GM10266 (cell line): Measurements from ENCODE around the gene FGFR2.

Source experiments
- DNase-seq: peaks from one replicate; pipeline ENCODE4 v3.0.0; 2012; ENCODE audit errors: extremely low spot score
- TF ChIP-seq, protein P1 (sequence below): IDR thresholded peaks from 2 replicates; pipeline ENCODE4 v1.5.1; 2012; ENCODE audit warnings: mild to moderate bottlenecking, low read depth; ENCODE audit not compliant: control insufficient read depth, insufficient read depth; ENCODE audit errors: missing control alignments

FGFR2 gene

DNA sequence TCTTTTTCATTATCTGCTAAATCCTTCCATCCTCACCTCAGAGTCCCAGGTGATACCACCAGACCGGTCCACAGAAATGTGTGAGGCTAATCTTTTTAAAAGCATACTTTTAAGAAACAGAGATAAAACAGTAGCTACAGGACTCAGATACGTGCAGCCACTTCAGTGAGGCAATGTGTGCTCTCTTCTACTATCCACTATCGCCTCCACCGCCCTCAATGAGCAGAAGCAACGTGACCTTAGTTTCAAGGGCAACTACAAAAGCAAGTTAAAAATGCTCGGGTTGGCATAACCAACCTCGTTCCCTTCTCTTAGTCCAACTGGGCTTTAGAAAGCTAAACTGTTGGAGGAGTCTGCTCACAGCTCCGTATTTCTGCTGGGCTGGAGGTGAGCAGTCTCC, 4.2 kb downstream of the FGFR2 start:
- no peak for DNase-seq
- TF ChIP-seq, protein P1, sequence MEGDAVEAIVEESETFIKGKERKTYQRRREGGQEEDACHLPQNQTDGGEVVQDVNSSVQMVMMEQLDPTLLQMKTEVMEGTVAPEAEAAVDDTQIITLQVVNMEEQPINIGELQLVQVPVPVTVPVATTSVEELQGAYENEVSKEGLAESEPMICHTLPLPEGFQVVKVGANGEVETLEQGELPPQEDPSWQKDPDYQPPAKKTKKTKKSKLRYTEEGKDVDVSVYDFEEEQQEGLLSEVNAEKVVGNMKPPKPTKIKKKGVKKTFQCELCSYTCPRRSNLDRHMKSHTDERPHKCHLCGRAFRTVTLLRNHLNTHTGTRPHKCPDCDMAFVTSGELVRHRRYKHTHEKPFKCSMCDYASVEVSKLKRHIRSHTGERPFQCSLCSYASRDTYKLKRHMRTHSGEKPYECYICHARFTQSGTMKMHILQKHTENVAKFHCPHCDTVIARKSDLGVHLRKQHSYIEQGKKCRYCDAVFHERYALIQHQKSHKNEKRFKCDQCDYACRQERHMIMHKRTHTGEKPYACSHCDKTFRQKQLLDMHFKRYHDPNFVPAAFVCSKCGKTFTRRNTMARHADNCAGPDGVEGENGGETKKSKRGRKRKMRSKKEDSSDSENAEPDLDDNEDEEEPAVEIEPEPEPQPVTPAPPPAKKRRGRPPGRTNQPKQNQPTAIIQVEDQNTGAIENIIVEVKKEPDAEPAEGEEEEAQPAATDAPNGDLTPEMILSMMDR = no peak

DNA sequence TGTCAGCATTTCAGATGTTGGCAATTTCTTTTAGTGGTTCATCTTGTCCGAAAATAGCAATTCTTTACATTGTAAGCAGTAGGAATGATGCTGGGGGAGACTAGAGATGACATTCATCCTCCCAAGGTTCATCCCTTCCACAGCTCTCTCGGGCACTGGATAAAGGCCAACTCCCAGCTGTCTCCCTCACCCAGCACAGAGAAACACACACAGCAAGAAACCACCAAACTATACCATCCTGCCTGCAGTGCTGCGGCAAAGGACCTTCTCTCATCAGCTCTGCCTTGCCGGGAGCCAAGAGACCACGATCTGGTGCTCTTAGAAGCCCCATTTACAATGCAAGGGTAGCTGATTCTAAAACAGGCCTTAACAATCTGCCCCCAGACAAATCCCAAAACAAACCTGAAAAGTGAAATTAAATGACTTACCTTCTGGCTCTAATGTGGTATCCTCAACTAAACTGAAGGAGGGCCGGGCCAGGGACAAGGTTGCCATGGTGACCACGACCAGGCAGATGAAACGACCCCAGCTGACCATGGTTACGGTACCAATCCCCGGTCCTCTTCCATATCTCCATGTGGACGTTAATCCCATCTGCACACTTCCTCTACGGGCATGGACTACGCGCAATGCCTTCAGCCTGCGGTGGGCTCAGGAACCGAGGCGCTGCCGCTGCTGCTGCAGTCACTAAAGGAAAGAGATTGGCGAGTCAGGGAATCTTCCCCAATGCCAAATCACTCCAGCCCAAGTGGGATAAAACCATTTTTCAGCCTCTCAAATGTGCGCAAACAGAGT, 4.8 kb downstream of the FGFR2 start:
- no peak for DNase-seq
- TF ChIP-seq, protein P1 = no peak

DNA sequence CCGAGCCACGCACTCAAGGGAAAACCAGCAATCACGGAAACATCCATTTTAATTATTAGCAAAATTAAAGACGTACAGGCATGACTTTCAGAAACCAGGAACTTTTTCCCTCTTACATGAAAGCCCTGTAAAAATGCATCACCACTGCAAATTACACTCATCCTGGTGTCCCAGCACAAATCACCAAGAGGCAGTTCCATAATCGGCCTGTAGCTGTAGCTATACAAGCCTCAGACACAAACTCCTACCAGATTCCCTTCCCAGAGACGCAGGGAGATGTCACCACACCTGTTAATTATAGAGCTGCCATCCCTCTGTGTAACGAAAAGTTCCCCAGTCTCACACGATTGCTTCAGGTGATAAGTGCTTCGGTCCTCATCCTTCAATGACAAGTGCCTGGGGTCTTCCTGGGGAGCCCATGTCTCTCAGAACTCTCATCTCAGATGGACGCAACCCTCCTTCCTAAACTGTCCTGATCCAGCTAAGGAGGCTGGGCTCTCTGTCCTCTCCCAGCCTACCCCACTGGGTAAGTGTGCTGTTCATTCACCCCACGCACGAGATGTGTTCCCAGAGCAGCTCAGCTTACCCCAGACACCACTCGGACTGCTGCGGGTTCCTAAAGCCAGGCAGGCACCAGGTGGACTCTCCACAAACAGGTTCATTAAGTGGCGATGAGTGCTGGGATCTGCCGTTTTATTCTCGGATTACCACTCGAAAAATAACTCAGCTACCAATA, 5.9 kb downstream of the FGFR2 start:
- TF ChIP-seq, protein P1 = no peak
- no peak for DNase-seq

DNA sequence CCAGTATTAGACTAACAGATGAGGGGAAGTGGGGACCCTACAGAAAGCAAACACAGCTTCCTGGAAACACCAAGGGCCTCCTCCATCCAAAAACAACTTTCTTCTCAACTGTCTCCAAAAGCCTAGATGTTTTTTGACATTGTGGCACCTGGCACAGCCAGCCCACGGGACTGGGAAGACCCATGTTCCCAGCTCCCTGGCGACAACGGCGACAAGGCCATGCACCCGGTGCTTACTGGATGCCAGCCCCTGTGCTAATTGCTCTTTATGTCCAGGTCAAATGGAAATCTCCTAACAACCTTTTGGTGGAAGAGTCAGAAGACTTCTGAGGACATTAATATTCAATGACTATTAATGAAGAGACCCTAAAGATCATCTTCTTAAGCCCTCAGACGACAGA, 7.1 kb downstream of the FGFR2 start:
- TF ChIP-seq, protein P1 = no peak
- no peak for DNase-seq

GRCh38 chr10:121590772-121591171, 7.5 kb downstream of the FGFR2 start:
- DNase-seq = no peak

DNA sequence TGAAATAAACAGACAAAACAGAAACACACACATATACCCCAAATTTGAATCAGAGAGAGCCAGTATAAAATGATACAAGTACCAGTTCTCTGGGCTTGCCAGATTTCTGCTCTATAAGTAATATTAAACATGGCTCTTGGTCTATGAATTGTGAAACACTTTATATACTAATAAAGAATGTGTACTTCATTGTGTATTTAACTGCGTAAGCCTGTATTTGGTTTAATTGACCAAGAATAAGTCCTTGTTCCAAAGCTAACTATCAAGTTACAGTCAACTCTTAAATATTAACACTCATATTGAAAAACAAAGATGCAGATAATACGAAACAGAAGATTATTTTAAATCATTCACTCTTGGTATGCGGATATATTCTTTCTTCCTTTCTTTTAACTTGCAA, 8.7 kb downstream of the FGFR2 start:
- TF ChIP-seq, protein P1 = no peak

More at GRCh38 chr10:121590772-121591171, 7.5 kb downstream of the FGFR2 start:
- TF ChIP-seq, protein P1 = no peak

GRCh38 chr10:121583857-121584256, 14.4 kb downstream of the FGFR2 start:
- TF ChIP-seq, protein P1 = no peak
- no peak for DNase-seq

More for the DNA sequence above, 8.7 kb downstream of the FGFR2 start:
- DNase-seq = no peak
